ENCODE measurements around the gene S1PR3.

S1PR3 gene

GRCh38 chr9:89006996-89007967 is 16.0 kb downstream of the S1PR3 start:
- no peak for DNase-seq (ENCODE audit: insufficient read length, low spot score)
- no peak for FAIRE-seq

- DNase-seq (ENCODE audit: insufficient read length, low spot score) (no peak), FAIRE-seq (no peak)
Measured at GRCh38 chr9:89008055-89008743, 16.9 kb downstream of the S1PR3 start.

- no peak for FAIRE-seq
- no peak for DNase-seq (ENCODE audit: insufficient read length, low spot score)
Measured at GRCh38 chr9:89008744-89009545, 17.7 kb downstream of the S1PR3 start.

GRCh38 chr9:89009546-89009840 is 18.2 kb downstream of the S1PR3 start:
- FAIRE-seq: no peak
- DNase-seq (ENCODE audit: insufficient read length, low spot score): no peak

- DNase-seq (ENCODE audit: insufficient read length, low spot score) (no peak), FAIRE-seq (no peak)
Measured at GRCh38 chr9:89010056-89010455, 18.8 kb downstream of the S1PR3 start.

- DNase-seq (ENCODE audit: insufficient read length, low spot score) (no peak), FAIRE-seq (no peak)
Measured at GRCh38 chr9:89010526-89011111, 19.4 kb downstream of the S1PR3 start.

GRCh38 chr9:89011683-89012082 is 20.4 kb downstream of the S1PR3 start:
- no peak for DNase-seq (ENCODE audit: insufficient read length, low spot score)
- FAIRE-seq: no peak

GRCh38 chr9:89012294-89013042 is 21.2 kb downstream of the S1PR3 start:
- DNase-seq (ENCODE audit: insufficient read length, low spot score) (no peak), FAIRE-seq (no peak)

GRCh38 chr9:89013660-89014059 is 22.4 kb downstream of the S1PR3 start:
- FAIRE-seq (no peak), DNase-seq (ENCODE audit: insufficient read length, low spot score) (no peak)

GRCh38 chr9:89014153-89014552 is 22.9 kb downstream of the S1PR3 start:
- FAIRE-seq: no peak
- DNase-seq (ENCODE audit: insufficient read length, low spot score): no peak

GRCh38 chr9:89015336-89015735 is 24.1 kb downstream of the S1PR3 start:
- DNase-seq (ENCODE audit: insufficient read length, low spot score): no peak
- FAIRE-seq: no peak

GRCh38 chr9:89020754-89021153 is 29.5 kb downstream of the S1PR3 start:
- DNase-seq (ENCODE audit: insufficient read length, low spot score) (no peak), FAIRE-seq (no peak)

- FAIRE-seq (no peak), DNase-seq (ENCODE audit: insufficient read length, low spot score) (peak; percentile 60)
Measured at GRCh38 chr9:89021154-89021803, 30.0 kb downstream of the S1PR3 start.

- no peak for FAIRE-seq
- DNase-seq (ENCODE audit: insufficient read length, low spot score): no peak
Measured at GRCh38 chr9:89022001-89022759, 30.9 kb downstream of the S1PR3 start.

GRCh38 chr9:89022902-89023301 is 31.6 kb downstream of the S1PR3 start:
- DNase-seq (ENCODE audit: insufficient read length, low spot score): no peak
- no peak for FAIRE-seq

- DNase-seq (ENCODE audit: insufficient read length, low spot score): no peak
- no peak for FAIRE-seq
Measured at GRCh38 chr9:89023740-89024139, 32.5 kb downstream of the S1PR3 start.

GRCh38 chr9:89024727-89025126 is 33.5 kb downstream of the S1PR3 start:
- no peak for FAIRE-seq
- no peak for DNase-seq (ENCODE audit: insufficient read length, low spot score)

GRCh38 chr9:89025553-89025952 is 34.3 kb downstream of the S1PR3 start:
- FAIRE-seq (no peak), DNase-seq (ENCODE audit: insufficient read length, low spot score) (no peak)

- DNase-seq (ENCODE audit: insufficient read length, low spot score) (no peak), FAIRE-seq (no peak)
Measured at GRCh38 chr9:89026876-89027275, 35.6 kb downstream of the S1PR3 start.
